ENCODE data around the gene ANGPTL1. TPM values are rescaled to one million over a fixed set of nuclear protein-coding genes. Genes with fewer than 3 reads are reported as not detected.

Gene ANGPTL1
- total and polyA plus RNA-seq, 10 of the 15 experiments (the other 5 are each of a cell fraction or from before 2014, with no cell fraction given) = not detected

- intact Hi-C loops (cut with micrococcal nuclease; ENCODE audit: unreplicated experiment) (no loop called here), in situ Hi-C loops (cut with MboI) (no loop called here)
- DNase-seq (ENCODE audit: low read depth, low spot score) (no peak), ATAC-seq (no peak), FAIRE-seq (no peak)
- 19% methylated on average over 1 of the region's 1 CpG for WGBS (ENCODE audit: insufficient coverage, insufficient replicate concordance, low lambda C conversion rate, missing lambda C conversion rate)
- BruUV-seq (replicated peaks) = no TSS peak
- ChIA-PET RAD21 (ENCODE audit: unreplicated experiment) (interaction anchor here (1.1 kb wide), 1 partner anchor 133 kb away, joined by 4 read pairs; no protein-coding TSS in a partner anchor), SMC1A (ENCODE audit: uncharacterized antibody, unreplicated experiment) (interaction anchor here (0.7 to 1.2 kb wide), 4 partner anchors 12 to 807 kb away, joined by 3 to 5 read pairs (median 3); no protein-coding TSS in a partner anchor), POLR2A (interaction anchor here (0.6 kb wide), 1 partner anchor 53 kb away, joined by 3 read pairs; no protein-coding TSS in a partner anchor), CTCF (no interaction called here)
- Histone ChIP-seq H3K27me3 (replicated peaks in 1 of 2; ENCODE audit: control insufficient read depth in 2 of 2, insufficient read depth in 2 of 2, low read length in 1 of 2) (no peaks in the 10 kb centered on the region), H3K36me3 (ENCODE audit: control insufficient read depth in 2 of 2, insufficient read depth in 2 of 2, low read length in 1 of 2) (no peaks in the 10 kb centered on the region), H3K9me3 (replicated peaks; ENCODE audit: control insufficient read depth, insufficient read depth, low read length) (no peaks in the 10 kb centered on the region), H2AFZ (ENCODE audit: control insufficient read depth, low read depth, low read length) (no peak overlapping the region), H3K4me2 (ENCODE audit: control insufficient read depth, insufficient read depth) (no peak overlapping the region), H3K79me2 (ENCODE audit: control insufficient read depth, insufficient read depth, low read length) (no peaks in the 10 kb centered on the region), H3K9ac (ENCODE audit: control insufficient read depth, insufficient read depth, low read length) (no peak overlapping the region), H4K20me1 (ENCODE audit: control insufficient read depth, insufficient read depth) (no peaks in the 10 kb centered on the region), H3K4me1 (ENCODE audit: control insufficient read depth, insufficient read depth, low read length) (no peaks in the 10 kb centered on the region), H3K4me3 (no peak overlapping the region), H3K27ac (ENCODE audit: control insufficient read depth, insufficient read depth) (no peak overlapping the region)
- no peak for TF ChIP-seq BMI1 (IDR thresholded peaks at IDR 0.05; ENCODE audit: borderline replicate concordance)
- no peak for TF ChIP-seq ASH2L (IDR thresholded peaks at IDR 0.05; ENCODE audit: borderline replicate concordance, low read depth)
- TF ChIP-seq HSF1 (IDR thresholded peaks at IDR 0.05; ENCODE audit: low read depth, low read length) = no peak
- TF ChIP-seq NFYB (IDR thresholded peaks at IDR 0.05; ENCODE audit: insufficient read depth, low read depth, low read length) = no peak
- TF ChIP-seq PRDM15 (CRISPR knock-in tag; IDR thresholded peaks at IDR 0.05) = no peak
- TF ChIP-seq CHD1 (IDR thresholded peaks at IDR 0.05; ENCODE audit: low read depth, low read length) = no peak
- no peak for TF ChIP-seq SUZ12 (IDR thresholded peaks at IDR 0.05; ENCODE audit: unreplicated experiment)
- TF ChIP-seq E2F8 (IDR thresholded peaks at IDR 0.05; ENCODE audit: low read depth, partially characterized antibody) = no peak
- no peak for TF ChIP-seq CBFB (IDR thresholded peaks at IDR 0.05; ENCODE audit: low read depth)
- no peak for TF ChIP-seq RFX5 (IDR thresholded peaks at IDR 0.05; ENCODE audit: low read depth, low read length)
- no peak for TF ChIP-seq ZNF592 (IDR thresholded peaks at IDR 0.05)
Measured at GRCh38 chr1:178870221-178870620, 656 bp downstream of the ANGPTL1 start.

Data from GM12878 (cell line).